PC-3 (cell line): ENCODE measurements around the gene CACNG8. TPM values are rescaled to one million over a fixed set of nuclear protein-coding genes. Genes with fewer than 3 reads are reported as not detected.

ENCODE experiments used
- ATAC-seq: fragments of 200-7000 bp; cut with Tn5 transposase; 2 replicates; pipeline ENCODE4 v1.9.1; 2020; ENCODE audit warnings: mild to moderate bottlenecking, moderate library complexity
- BruUV-seq: library from RNA; stranded (reverse); fragments of 400-500 nt; replicated peaks from 2 replicates; lab custom pipeline; 2021; lab: Mats Ljungman, UMichigan
- CTCF ChIA-PET: fragments of 300-600 bp; sonication (Branson Sonifier 250); formaldehyde crosslinking; loops from one replicate; lab custom pipeline; 2022; ENCODE audit warnings: antibody characterized with exemption; lab: Charles Lee
- POLR2A ChIA-PET: fragments of 300-600 bp; sonication (Branson Sonifier 250); formaldehyde crosslinking; loops from one replicate; lab custom pipeline; 2022; ENCODE audit warnings: antibody characterized with exemption; ENCODE audit not compliant: unreplicated experiment; lab: Charles Lee
- DNase-seq: peaks from one replicate; pipeline ENCODE4 v3.0.0-alpha.2; 2015
- H2AFZ ChIP-seq: fragments of 300-600 bp; sonication (generic); 2 replicates; pipeline ENCODE4 v1.6.0; 2016; ENCODE audit warnings: antibody characterized with exemption, low read length
- H3F3A ChIP-seq: fragments of 300-600 bp; sonication (generic); one replicate; pipeline ENCODE4 v1.6.0; 2017; ENCODE audit warnings: antibody characterized with exemption, low read length, control low read depth, mild to moderate bottlenecking; ENCODE audit not compliant: unreplicated experiment
- H3K27ac ChIP-seq: fragments of 300-600 bp; sonication (generic); 2 replicates; pipeline ENCODE4 v1.5.1; 2016; ENCODE audit warnings: mild to moderate bottlenecking, low read length
- H3K27me3 ChIP-seq: fragments of 300-600 bp; sonication (generic); 2 replicates; pipeline ENCODE4 v1.6.1; 2016; ENCODE audit warnings: low read length, mixed read lengths
- H3K36me3 ChIP-seq: fragments of 300-600 bp; sonication (generic); 2 replicates; pipeline ENCODE4 v1.6.1; 2016; ENCODE audit warnings: low read depth, mixed run types, low read length, mixed read lengths
- H3K4me1 ChIP-seq: fragments of 300-600 bp; sonication (generic); 2 replicates; pipeline ENCODE4 v1.5.1; 2016; ENCODE audit warnings: low read length; ENCODE audit not compliant: insufficient read depth
- H3K4me2 ChIP-seq: fragments of 300-600 bp; sonication (generic); 2 replicates; pipeline ENCODE4 v1.6.0; 2016; ENCODE audit warnings: low read length
- H3K4me3 ChIP-seq: fragments of 300-600 bp; sonication (generic); 2 replicates; pipeline ENCODE4 v1.5.1; 2016; ENCODE audit warnings: mild to moderate bottlenecking, low read length, mixed read lengths
- H3K79me2 ChIP-seq: fragments of 300-600 bp; sonication (generic); 2 replicates; pipeline ENCODE4 v1.6.1; 2017; ENCODE audit warnings: low read length, mixed read lengths
- H3K9ac ChIP-seq: fragments of 300-600 bp; sonication (generic); 2 replicates; pipeline ENCODE4 v1.6.0; 2016; ENCODE audit warnings: mild to moderate bottlenecking, low read length
- H3K9me2 ChIP-seq: fragments of 300-600 bp; sonication (generic); replicated peaks from 2 replicates; pipeline ENCODE4 v1.6.1; 2016; ENCODE audit warnings: mixed run types, low read length, mixed read lengths
- H3K9me3 ChIP-seq: fragments of 300-600 bp; sonication (generic); 2 replicates; pipeline ENCODE4 v1.6.1; 2016; ENCODE audit warnings: low read length, mixed read lengths
- H4K20me1 ChIP-seq: fragments of 300-600 bp; sonication (generic); 2 replicates; pipeline ENCODE4 v1.6.1; 2016; ENCODE audit warnings: low read length, mixed read lengths
- EZH2 ChIP-seq: fragments of 300-600 bp; sonication (generic); IDR thresholded peaks from one replicate; pipeline ENCODE4 v1.6.1; 2017; ENCODE audit warnings: antibody characterized with exemption, mild to moderate bottlenecking, low read length; ENCODE audit not compliant: unreplicated experiment
- EZH2phosphoT487 ChIP-seq: fragments of 300-600 bp; sonication (generic); IDR thresholded peaks from 2 replicates; pipeline ENCODE4 v1.6.1; 2018; ENCODE audit warnings: mild to moderate bottlenecking, antibody characterized with exemption, low read length, borderline replicate concordance
- intact Hi-C: fragments of 100-400 bp; cut with micrococcal nuclease; formaldehyde crosslinking; loops from 2 replicates; pipeline ENCODE4 v1.9.0; 2023
- total RNA-seq: library from RNA; depleted of rRNA; stranded (reverse); fragments of >200 nt; gene quantifications from 2 replicates; pipeline ENCODE4 v1.2.3, GENCODE V29; 2014
- TF ChIP-seq, protein P1 (sequence below): fragments of 300-600 bp; sonication (generic); conservative IDR thresholded peaks from 2 replicates; pipeline ENCODE4 v1.5.1; 2017; ENCODE audit warnings: antibody characterized with exemption, low read depth, mild to moderate bottlenecking, low read length

Gene CACNG8
- total RNA-seq, 1 experiment from 2014 or later: 0.15 TPM

DNA sequence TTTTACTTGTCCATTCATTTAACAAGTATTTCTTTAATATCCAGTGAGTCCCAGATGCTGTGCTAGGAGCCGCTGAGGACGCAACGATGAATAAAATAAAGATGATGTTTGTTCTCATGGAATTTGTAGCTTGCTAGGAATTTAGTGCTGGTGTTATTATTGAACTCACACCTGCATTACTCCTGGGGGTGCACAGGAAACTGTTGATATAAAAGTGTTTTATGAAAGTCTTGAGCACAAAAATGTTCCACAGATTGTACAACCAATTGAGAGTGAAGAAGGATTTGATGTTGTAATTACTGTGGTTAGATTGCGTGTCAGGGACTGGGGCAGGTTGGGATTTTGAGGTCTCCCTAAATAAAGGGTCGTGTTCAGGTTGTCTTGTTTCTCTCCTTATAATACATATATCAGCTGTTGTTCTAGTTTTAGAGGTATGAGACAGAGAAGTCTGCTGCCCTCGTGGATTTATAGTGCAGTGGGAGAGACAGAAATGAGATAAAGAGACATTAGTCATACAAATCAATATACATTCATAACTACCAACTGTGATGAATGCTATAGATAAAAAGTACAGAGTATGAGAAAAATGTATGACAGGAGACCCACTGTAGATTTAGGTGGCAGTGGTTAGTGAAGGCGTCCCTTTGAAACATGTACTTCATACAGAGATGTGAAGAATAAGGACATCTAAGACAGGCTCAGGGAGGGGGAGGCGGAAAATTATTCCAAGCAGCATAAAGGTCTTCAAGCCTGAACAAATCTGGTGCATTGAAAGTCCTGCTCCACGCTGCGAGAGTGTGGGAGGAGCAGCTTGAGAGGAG, 40.0 kb downstream of the CACNG8 start:
- Histone ChIP-seq H3K9me2 (no peaks in the 10 kb centered on the region), H2AFZ (peak overlapping the region; percentile 31; the same call in 1 of the 2 replicates), H3K4me2 (peak overlapping the region; percentile 64), H3K36me3 (no peaks in the 10 kb centered on the region), H3K79me2 (no peaks in the 10 kb centered on the region), H3K9me3 (no peaks in the 10 kb centered on the region), H3K4me3 (peak overlapping the region; percentile 23; the same call in 1 of the 2 replicates), H3K9ac (peak overlapping the region; percentile 48), H4K20me1 (no peaks in the 10 kb centered on the region), H3K4me1 (peaks cover 30% of the 10 kb centered on the region), H3K27me3 (no peaks in the 10 kb centered on the region; the same call in 1 of the 2 replicates), H3K27ac (peak overlapping the region; percentile 75), H3F3A (no peaks in the 10 kb centered on the region)
- ChIA-PET POLR2A (interaction anchor here (0.7 kb wide), 1 partner anchor 135 kb away, joined by 12 read pairs; the partner anchor contains the start of gene MYADM), CTCF (interaction anchor here (0.7 to 1.0 kb wide), 2 partner anchors 29 to 65 kb away, joined by 4 to 5 read pairs; no protein-coding TSS in a partner anchor)
- DNase-seq (peak; percentile 75), ATAC-seq (peak; percentile 83)
- TSS peak; percentile 55 for BruUV-seq
- intact Hi-C loops: no loop called here
- TF ChIP-seq EZH2phosphoT487 (no peak), EZH2 (no peak)
- TF ChIP-seq, protein P1, sequence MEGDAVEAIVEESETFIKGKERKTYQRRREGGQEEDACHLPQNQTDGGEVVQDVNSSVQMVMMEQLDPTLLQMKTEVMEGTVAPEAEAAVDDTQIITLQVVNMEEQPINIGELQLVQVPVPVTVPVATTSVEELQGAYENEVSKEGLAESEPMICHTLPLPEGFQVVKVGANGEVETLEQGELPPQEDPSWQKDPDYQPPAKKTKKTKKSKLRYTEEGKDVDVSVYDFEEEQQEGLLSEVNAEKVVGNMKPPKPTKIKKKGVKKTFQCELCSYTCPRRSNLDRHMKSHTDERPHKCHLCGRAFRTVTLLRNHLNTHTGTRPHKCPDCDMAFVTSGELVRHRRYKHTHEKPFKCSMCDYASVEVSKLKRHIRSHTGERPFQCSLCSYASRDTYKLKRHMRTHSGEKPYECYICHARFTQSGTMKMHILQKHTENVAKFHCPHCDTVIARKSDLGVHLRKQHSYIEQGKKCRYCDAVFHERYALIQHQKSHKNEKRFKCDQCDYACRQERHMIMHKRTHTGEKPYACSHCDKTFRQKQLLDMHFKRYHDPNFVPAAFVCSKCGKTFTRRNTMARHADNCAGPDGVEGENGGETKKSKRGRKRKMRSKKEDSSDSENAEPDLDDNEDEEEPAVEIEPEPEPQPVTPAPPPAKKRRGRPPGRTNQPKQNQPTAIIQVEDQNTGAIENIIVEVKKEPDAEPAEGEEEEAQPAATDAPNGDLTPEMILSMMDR: no peak

DNA sequence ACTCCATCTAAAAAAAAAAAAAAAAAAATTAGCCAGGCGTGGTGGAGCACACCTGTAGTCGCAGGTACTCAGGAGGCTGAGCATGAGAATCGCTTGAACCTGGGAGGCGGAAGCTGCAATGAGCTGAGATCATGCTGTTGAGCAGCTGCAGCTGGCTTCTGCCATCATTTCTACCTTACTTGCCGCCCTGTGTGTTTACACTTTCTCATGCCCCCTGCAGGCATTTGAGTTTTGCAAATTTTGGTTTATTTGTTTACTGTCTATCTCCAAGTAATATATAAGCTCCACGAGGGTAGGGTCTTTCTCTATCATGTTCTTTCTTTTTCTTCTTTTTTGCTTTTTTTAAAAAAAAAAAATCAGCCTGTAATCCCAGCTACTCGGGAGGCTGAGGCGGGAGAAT, 46.7 kb downstream of the CACNG8 start:
- Histone ChIP-seq H3K36me3 (no peaks in the 10 kb centered on the region), H3K4me1 (peaks cover 26% of the 10 kb centered on the region), H3K27me3 (no peaks in the 10 kb centered on the region), H3K4me2 (no peak overlapping the region), H3K79me2 (no peaks in the 10 kb centered on the region), H2AFZ (no peak overlapping the region), H3K9me3 (no peaks in the 10 kb centered on the region), H3F3A (no peaks in the 10 kb centered on the region), H3K27ac (peak overlapping the region; percentile 96), H3K4me3 (no peak overlapping the region), H3K9me2 (no peaks in the 10 kb centered on the region), H3K9ac (peak overlapping the region; percentile 73; the same call in 1 of the 2 replicates), H4K20me1 (no peaks in the 10 kb centered on the region)
- peak; percentile 48 for DNase-seq
- ATAC-seq: no peak
- ChIA-PET CTCF (no interaction called here), POLR2A (interaction anchor here (0.7 to 0.8 kb wide), 2 partner anchors 18 to 29 kb away, joined by 3 to 5 read pairs; no protein-coding TSS in a partner anchor)
- TF ChIP-seq, protein P1: peak; percentile 25; the same call in 1 of the 2 replicates
- no peak for TF ChIP-seq EZH2
- intact Hi-C loops: no loop called here
- BruUV-seq: no TSS peak

DNA sequence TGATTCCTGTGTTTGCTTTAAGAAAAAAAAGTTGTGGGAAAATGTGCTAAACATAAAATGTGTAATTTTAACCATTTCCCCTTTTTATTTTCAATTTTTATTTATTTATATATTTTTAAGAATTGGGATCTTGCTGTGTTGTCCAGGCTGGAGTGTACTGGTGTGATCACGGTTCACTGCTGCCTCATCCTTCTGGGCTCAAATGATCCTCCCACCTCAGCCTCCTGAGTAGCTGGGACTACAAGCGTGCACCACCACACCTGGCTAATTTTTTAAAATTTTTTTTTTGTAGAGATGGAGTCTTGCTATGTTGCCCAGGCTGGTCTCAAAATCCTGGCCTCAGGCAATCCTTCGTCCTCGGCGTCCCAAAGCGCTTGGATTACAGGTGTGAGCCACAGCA, 47.7 kb downstream of the CACNG8 start:
- ATAC-seq (no peak), DNase-seq (no peak)
- CTCF ChIA-PET: no interaction called here
- Histone ChIP-seq H3F3A (no peaks in the 10 kb centered on the region), H3K9me2 (no peaks in the 10 kb centered on the region), H3K27ac (no peak overlapping the region), H3K9ac (no peak overlapping the region), H4K20me1 (no peaks in the 10 kb centered on the region), H3K79me2 (no peaks in the 10 kb centered on the region), H3K4me3 (no peak overlapping the region), H3K4me1 (peaks cover 26% of the 10 kb centered on the region), H3K27me3 (no peaks in the 10 kb centered on the region), H3K4me2 (no peak overlapping the region), H2AFZ (no peak overlapping the region), H3K36me3 (no peaks in the 10 kb centered on the region), H3K9me3 (no peaks in the 10 kb centered on the region)
- POLR2A ChIA-PET: no interaction called here
- intact Hi-C loops: no loop called here
- TF ChIP-seq, protein P1: no peak
- TF ChIP-seq EZH2phosphoT487 (no peak), EZH2 (no peak)
- BruUV-seq: no TSS peak
